HepG2 (cell line): Measurements from ENCODE around the gene TTC23L. TPM values are rescaled to one million over a fixed set of nuclear protein-coding genes. Genes with fewer than 3 reads are reported as not detected.

Source experiments
- ATAD3A ChIP-seq: sonication (generic); formaldehyde crosslinking; IDR thresholded peaks from 2 replicates; pipeline ENCODE4 v1.4.0; 2020; ENCODE audit warnings: missing genetic modification reagents
- CREM ChIP-seq, 2 experiments: sonication (generic) in 1 of 2; formaldehyde crosslinking in 1 of 2; IDR thresholded peaks; 2 replicates each; pipeline versions ENCODE4 v1.4.0 to v1.6.1; 2016 to 2020; ENCODE audit warnings: antibody characterized with exemption in 1 of 2, mild to moderate bottlenecking in 1 of 2, missing genetic modification reagents in 1 of 2
- EP300 ChIP-seq, 3 experiments: sonication (generic) in 1 of 3; formaldehyde crosslinking in 1 of 3; IDR thresholded peaks; 2 replicates each; pipeline versions ENCODE4 v1.5.1 to v1.6.1; 2011 to 2020; ENCODE audit warnings: low read depth in 2 of 3, low read length in 2 of 3, borderline replicate concordance in 1 of 3, improper control_type of control experiment in 1 of 3, mild to moderate bottlenecking in 1 of 3, missing genetic modification reagents in 1 of 3, moderate library complexity in 1 of 3
- FOXC1 ChIP-seq: sonication (generic); formaldehyde crosslinking; IDR thresholded peaks from 2 replicates; pipeline ENCODE4 v1.8.0; 2022; ENCODE audit warnings: mild to moderate bottlenecking, missing genetic modification reagents, borderline replicate concordance
- GATAD2A ChIP-seq: IDR thresholded peaks from 2 replicates; pipeline ENCODE4 v1.6.1; 2016
- HMG20B ChIP-seq: conservative IDR thresholded peaks from 2 replicates; pipeline ENCODE4 v1.6.1; 2016; ENCODE audit warnings: missing genetic modification reagents, missing compliant biosample characterization
- IRF9 ChIP-seq: sonication (generic); formaldehyde crosslinking; IDR thresholded peaks from 2 replicates; pipeline ENCODE4 v1.8.0; 2022; ENCODE audit warnings: missing genetic modification reagents, mild to moderate bottlenecking, borderline replicate concordance
- KAT2B ChIP-seq: fragments of 150-350 bp; IDR thresholded peaks from 2 replicates; pipeline ENCODE4 v1.6.1; 2014; ENCODE audit warnings: low read depth, low read length, borderline replicate concordance
- KDM4B ChIP-seq: sonication (generic); formaldehyde crosslinking; IDR thresholded peaks from 2 replicates; pipeline ENCODE4 v1.4.0; 2020; ENCODE audit warnings: missing genetic modification reagents
- MIER2 ChIP-seq: IDR thresholded peaks from 2 replicates; pipeline ENCODE4 v1.6.1; 2016; ENCODE audit warnings: missing biosample characterization, missing genetic modification reagents
- PHF21A ChIP-seq: sonication (generic); formaldehyde crosslinking; IDR thresholded peaks from 2 replicates; pipeline ENCODE4 v1.5.0; 2020; ENCODE audit warnings: mild to moderate bottlenecking, missing genetic modification reagents
- PREB ChIP-seq: sonication (generic); formaldehyde crosslinking; IDR thresholded peaks from 2 replicates; pipeline ENCODE4 v1.4.0; 2020; ENCODE audit warnings: missing genetic modification reagents
- TBX2 ChIP-seq: sonication (generic); formaldehyde crosslinking; IDR thresholded peaks from 2 replicates; pipeline ENCODE4 v1.5.0; 2020; ENCODE audit warnings: missing genetic modification reagents, mild to moderate bottlenecking, borderline replicate concordance
- ZBTB21 ChIP-seq: sonication (generic); formaldehyde crosslinking; IDR thresholded peaks from 2 replicates; pipeline ENCODE4 v1.4.0; 2020; ENCODE audit warnings: missing genetic modification reagents
- ZFP36L2 ChIP-seq: sonication (generic); formaldehyde crosslinking; IDR thresholded peaks from 2 replicates; pipeline ENCODE4 v1.4.0; 2020; ENCODE audit warnings: missing genetic modification reagents
- ZKSCAN8 ChIP-seq: IDR thresholded peaks from 2 replicates; pipeline ENCODE4 v1.6.1; 2016; ENCODE audit warnings: borderline replicate concordance, missing genetic modification reagents, missing compliant biosample characterization
- ZNF225 ChIP-seq: sonication (generic); formaldehyde crosslinking; IDR thresholded peaks from 2 replicates; pipeline ENCODE4 v1.4.0; 2020; ENCODE audit warnings: mild to moderate bottlenecking, missing genetic modification reagents
- ZNF281 ChIP-seq: sonication (generic); formaldehyde crosslinking; IDR thresholded peaks from 2 replicates; pipeline ENCODE4 v1.4.0; 2020; ENCODE audit warnings: missing genetic modification reagents, borderline replicate concordance
- ZNF562 ChIP-seq: sonication (generic); formaldehyde crosslinking; IDR thresholded peaks from 2 replicates; pipeline ENCODE4 v1.8.0; 2022; ENCODE audit warnings: missing genetic modification reagents, borderline replicate concordance
- ZNF792 ChIP-seq: IDR thresholded peaks from 2 replicates; pipeline ENCODE4 v1.6.1; 2016
- ZNF878 ChIP-seq: sonication (generic); formaldehyde crosslinking; IDR thresholded peaks from 2 replicates; pipeline ENCODE4 v1.8.1; 2023; ENCODE audit warnings: mild to moderate bottlenecking, missing genetic modification reagents, moderate library complexity
- ZUFSP ChIP-seq: sonication (generic); formaldehyde crosslinking; IDR thresholded peaks from 2 replicates; pipeline ENCODE4 v1.9.0; 2021; ENCODE audit warnings: missing genetic modification reagents, mild to moderate bottlenecking, borderline replicate concordance
- polyA plus RNA-seq, 8 experiments: library from polyadenylated mRNA; depleted of rRNA in 3 of 8; stranded (reverse) in 7 of 8; unstranded in 1 of 8; fragments of >200 nt; fragmentation: Illumina TruSeq in 4 of 8; extraction: Trizol in 4 of 8; gene quantifications; 2 replicates each; pipeline versions ENCODE4 v1.2.1 to v1.2.3, GENCODE V29; 2011 to 2016; ENCODE audit warnings: low read depth in 4 of 8, missing spikeins in 1 of 8, mixed read lengths in 1 of 8; ENCODE audit not compliant: insufficient read depth in 1 of 8
- total RNA-seq, 5 experiments: library from RNA; depleted of rRNA; stranded (reverse); fragments of >200 nt; fragmentation: Illumina TruSeq; extraction: Trizol; gene quantifications; 2 replicates each; pipeline ENCODE4 v1.2.3, GENCODE V29; 2016; ENCODE audit warnings: low read depth in 1 of 5

TTC23L gene
- total and polyA plus RNA-seq, 2 of the 13 experiments (the other 11 are each of a cell fraction or from before 2014, with no cell fraction given), result 0.37 to 1.4 TPM

GRCh38 chr5:34838785-34839714 is at the start of gene TTC23L (continued):
- TF ChIP-seq EP300 (IDR thresholded peaks at IDR 0.05; ENCODE audit: low read depth in 2 of 2, low read length in 2 of 2) (peak; percentile 42 to 48; a peak in 3 of 4 replicates), EP300 (CRISPR knock-in tag; IDR thresholded peaks at IDR 0.05; ENCODE audit: borderline replicate concordance) (no peak), ZUFSP (CRISPR knock-in tag) (no peak), ZNF562 (CRISPR knock-in tag) (no peak), PHF21A (peak; percentile 92), ZNF878 (CRISPR knock-in tag) (no peak; the same call in 1 of the 2 replicates), FOXC1 (peak; percentile 74; the same call in 1 of the 2 replicates), ZNF225 (CRISPR knock-in tag) (peak; percentile 80; the same call in 1 of the 2 replicates), ZFP36L2 (no peak), TBX2 (CRISPR knock-in tag) (peak; percentile 82; the same call in 1 of the 2 replicates), ZBTB21 (no peak), MIER2 (CRISPR knock-in tag) (no peak; the same call in 1 of the 2 replicates), PREB (CRISPR knock-in tag) (no peak), KAT2B (no peak), KDM4B (peak; percentile 79; the same call in 1 of the 2 replicates), HMG20B (CRISPR knock-in tag) (peak; percentile 15; the same call in 1 of the 2 replicates), ZNF792 (peak; percentile 70; the same call in 1 of the 2 replicates), ZNF281 (CRISPR knock-in tag) (no peak), ZKSCAN8 (CRISPR knock-in tag) (no peak), ATAD3A (CRISPR knock-in tag) (no peak), GATAD2A (peak; percentile 57; the same call in 1 of the 2 replicates), CREM (IDR thresholded peaks at IDR 0.05) (no peak), CREM (CRISPR knock-in tag; IDR thresholded peaks at IDR 0.05) (no peak), IRF9 (peak; percentile 93)
